Transverse colon (tissue), 4 donors: ENCODE data around the gene RNGTT.
"Not testable (repeated sequence)": the region's sequence is repeated elsewhere in the genome, so short reads cannot be mapped to it uniquely, and the experiment has no call there.

Experiments used
- EP300 ChIP-seq: sonication (generic); formaldehyde crosslinking; IDR thresholded peaks from one replicate; pipeline ENCODE4 v1.6.1; 2017; ENCODE audit warnings: antibody characterized with exemption, low read depth
- POLR2AphosphoS5 ChIP-seq, 3 donors: sonication (generic); formaldehyde crosslinking; IDR thresholded peaks; one replicate each; pipeline ENCODE4 v1.6.1; 2016; ENCODE audit warnings: antibody characterized with exemption in 3 of 3
- TF ChIP-seq, protein P1 (sequence below), 5 experiments: fragments of 200-600 bp in 3 of 5; fragments of 450-650 bp in 2 of 5; sonication (generic) in 3 of 5; IDR thresholded peaks; 1 replicate in 2 of 5; 2 replicates in 3 of 5; pipeline ENCODE4 v1.5.1; 2016 to 2017; ENCODE audit warnings: antibody characterized with exemption in 5 of 5, inconsistent platforms in 3 of 5, mild to moderate bottlenecking in 2 of 5, moderate library complexity in 1 of 5

DNA sequence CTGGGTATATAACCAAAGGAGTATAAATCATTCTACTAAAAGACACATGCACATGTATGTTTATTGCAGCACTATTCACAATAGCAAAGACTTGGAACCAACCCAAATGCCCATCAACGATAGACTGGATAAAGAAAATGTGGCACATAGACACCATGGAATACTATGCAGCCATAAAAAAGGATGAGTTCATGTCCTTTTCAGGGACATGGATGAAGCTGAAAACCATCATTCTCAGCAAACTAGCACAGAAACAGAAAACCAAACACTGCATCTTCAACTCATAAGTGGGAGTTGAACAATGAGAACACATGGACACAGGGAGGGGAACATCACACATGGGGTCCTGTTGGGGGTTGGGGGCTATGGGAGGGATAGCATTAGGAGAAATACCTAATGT, 130.3 kb downstream of the RNGTT start:
- TF ChIP-seq, protein P1, sequence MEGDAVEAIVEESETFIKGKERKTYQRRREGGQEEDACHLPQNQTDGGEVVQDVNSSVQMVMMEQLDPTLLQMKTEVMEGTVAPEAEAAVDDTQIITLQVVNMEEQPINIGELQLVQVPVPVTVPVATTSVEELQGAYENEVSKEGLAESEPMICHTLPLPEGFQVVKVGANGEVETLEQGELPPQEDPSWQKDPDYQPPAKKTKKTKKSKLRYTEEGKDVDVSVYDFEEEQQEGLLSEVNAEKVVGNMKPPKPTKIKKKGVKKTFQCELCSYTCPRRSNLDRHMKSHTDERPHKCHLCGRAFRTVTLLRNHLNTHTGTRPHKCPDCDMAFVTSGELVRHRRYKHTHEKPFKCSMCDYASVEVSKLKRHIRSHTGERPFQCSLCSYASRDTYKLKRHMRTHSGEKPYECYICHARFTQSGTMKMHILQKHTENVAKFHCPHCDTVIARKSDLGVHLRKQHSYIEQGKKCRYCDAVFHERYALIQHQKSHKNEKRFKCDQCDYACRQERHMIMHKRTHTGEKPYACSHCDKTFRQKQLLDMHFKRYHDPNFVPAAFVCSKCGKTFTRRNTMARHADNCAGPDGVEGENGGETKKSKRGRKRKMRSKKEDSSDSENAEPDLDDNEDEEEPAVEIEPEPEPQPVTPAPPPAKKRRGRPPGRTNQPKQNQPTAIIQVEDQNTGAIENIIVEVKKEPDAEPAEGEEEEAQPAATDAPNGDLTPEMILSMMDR (IDR thresholded peaks at IDR 0.05), result not testable (repeated sequence)
- TF ChIP-seq POLR2AphosphoS5 (IDR thresholded peaks at IDR 0.05); EP300: not testable (repeated sequence)
